H1 (cell line): Measurements from ENCODE around the gene HSPBP1. TPM values are rescaled to one million over a fixed set of nuclear protein-coding genes. Genes with fewer than 3 reads are reported as not detected.

Source experiments
- CTCF ChIA-PET: fragments of 300-600 bp; sonication (Branson Sonifier 250); formaldehyde crosslinking; loops from one replicate; lab custom pipeline; 2021; ENCODE audit not compliant: partially characterized antibody; lab: Charles Lee
- POLR2A ChIA-PET: fragments of 300-600 bp; sonication (Branson Sonifier 250); formaldehyde crosslinking; loops from one replicate; lab custom pipeline; 2021; ENCODE audit warnings: inconsistent platforms; ENCODE audit not compliant: partially characterized antibody; lab: Charles Lee
- DNase-seq, 2 experiments: peaks; one replicate each; pipeline versions ENCODE4 v3.0.0 to v3.0.0-alpha.2; 2010 to 2022; ENCODE audit warnings: low spot score in 2 of 2, low read depth in 1 of 2, mixed read lengths in 1 of 2
- FAIRE-seq: peaks from 2 replicates; lab custom pipeline; 2011; peaks lifted over from hg19 to GRCh38; lab: Jason Lieb, UNC
- H2AFZ ChIP-seq: 2 replicates; pipeline ENCODE4 v1.8.1; 2012; ENCODE audit warnings: low read length, inconsistent platforms
- H2AK5ac ChIP-seq: 2 replicates; pipeline ENCODE4 v1.6.1; 2013; ENCODE audit warnings: low read depth, low read length
- H2BK120ac ChIP-seq: replicated peaks from 2 replicates; pipeline ENCODE3; 2013; ENCODE audit warnings: low read depth, low read length, inconsistent platforms
- H2BK12ac ChIP-seq: 2 replicates; pipeline ENCODE4 v1.6.1; 2013; ENCODE audit warnings: low read depth, low read length
- H2BK15ac ChIP-seq: 2 replicates; pipeline ENCODE4 v1.6.1; 2013; ENCODE audit warnings: low read length
- H2BK20ac ChIP-seq: 2 replicates; pipeline ENCODE4 v1.6.1; 2013; ENCODE audit warnings: low read length
- H2BK5ac ChIP-seq: 2 replicates; pipeline ENCODE4 v1.6.1; 2013; ENCODE audit warnings: low read depth, low read length
- H3K14ac ChIP-seq: 2 replicates; pipeline ENCODE4 v1.6.1; 2013; ENCODE audit warnings: inconsistent platforms; ENCODE audit not compliant: insufficient read length
- H3K18ac ChIP-seq: 2 replicates; pipeline ENCODE4 v1.6.1; 2013; ENCODE audit warnings: low read length; ENCODE audit errors: extremely low read depth
- H3K23ac ChIP-seq: 2 replicates; pipeline ENCODE4 v1.6.1; 2013; ENCODE audit warnings: inconsistent platforms; ENCODE audit not compliant: insufficient read length
- H3K23me2 ChIP-seq: 2 replicates; pipeline ENCODE4 v1.6.1; 2013; ENCODE audit warnings: low read depth, low read length
- H3K27ac ChIP-seq: 2 replicates; pipeline ENCODE4 v1.6.1; 2011; ENCODE audit warnings: low read depth, low read length, inconsistent platforms
- H3K27me3 ChIP-seq, 4 experiments: replicated peaks in 1 of 4; 1 replicate in 1 of 4; 2 replicates in 3 of 4; pipeline versions ENCODE4 v1.6.1 to v1.8.1; 2011 to 2013; ENCODE audit warnings: low read length in 3 of 4, mild to moderate bottlenecking in 3 of 4, inconsistent platforms in 2 of 4, mixed read lengths in 2 of 4, moderate library complexity in 1 of 4; ENCODE audit not compliant: control insufficient read depth in 3 of 4, insufficient read depth in 3 of 4; ENCODE audit errors: extremely low read depth in 1 of 4
- H3K36me3 ChIP-seq, 4 experiments: 2 replicates each; pipeline versions ENCODE4 v1.6.1 to v1.8.1; 2011 to 2013; ENCODE audit warnings: mild to moderate bottlenecking in 4 of 4, low read length in 3 of 4, moderate library complexity in 2 of 4, control low read depth in 1 of 4, inconsistent platforms in 1 of 4; ENCODE audit not compliant: insufficient read depth in 4 of 4, control insufficient read depth in 2 of 4
- H3K4ac ChIP-seq: replicated peaks from 2 replicates; pipeline ENCODE3; 2013; ENCODE audit warnings: low read length, low read depth, mixed read lengths, inconsistent platforms; ENCODE audit not compliant: insufficient read length
- H3K4me1 ChIP-seq, 4 experiments: replicated peaks in 1 of 4; 1 replicate in 1 of 4; 2 replicates in 3 of 4; pipeline versions ENCODE4 v1.6.1 to v1.8.1; 2011 to 2013; ENCODE audit warnings: low read length in 3 of 4, inconsistent platforms in 2 of 4, mixed read lengths in 1 of 4; ENCODE audit not compliant: insufficient read depth in 4 of 4, control insufficient read depth in 3 of 4
- H3K4me2 ChIP-seq, 2 experiments: 2 replicates each; pipeline versions ENCODE4 v1.6.1 to v1.8.1; 2011 to 2013; ENCODE audit warnings: low read depth in 2 of 2, low read length in 2 of 2, control low read depth in 1 of 2, inconsistent platforms in 1 of 2, mild to moderate bottlenecking in 1 of 2; ENCODE audit not compliant: insufficient read depth in 1 of 2
- H3K4me3 ChIP-seq, 4 experiments: fragments of 200-600, 300-600 bp in 1 of 4; sonication (generic), shearing (Covaris generic), sonication (Bioruptor Twin) in 1 of 4; 2 replicates each; pipeline versions ENCODE4 v1.5.1 to v1.8.1; 2011 to 2016; ENCODE audit warnings: low read length in 4 of 4, low read depth in 3 of 4, control low read depth in 2 of 4, inconsistent platforms in 2 of 4, mild to moderate bottlenecking in 2 of 4, mixed read lengths in 1 of 4, moderate library complexity in 1 of 4; ENCODE audit not compliant: insufficient read depth in 2 of 4; ENCODE audit errors: extremely low read depth in 1 of 4
- H3K56ac ChIP-seq: replicated peaks from 2 replicates; pipeline ENCODE3; 2013; ENCODE audit warnings: low read depth, mild to moderate bottlenecking, mixed read lengths, low read length, inconsistent platforms; ENCODE audit not compliant: insufficient read length
- H3K79me1 ChIP-seq: 2 replicates; pipeline ENCODE4 v1.6.1; 2013; ENCODE audit warnings: low read depth, low read length, control low read depth
- H3K79me2 ChIP-seq, 2 experiments: 2 replicates each; pipeline versions ENCODE4 v1.6.1 to v1.8.1; 2012 to 2013; ENCODE audit warnings: low read length in 2 of 2, mild to moderate bottlenecking in 2 of 2, inconsistent platforms in 1 of 2; ENCODE audit not compliant: insufficient read depth in 2 of 2, control insufficient read depth in 1 of 2
- H3K9ac ChIP-seq, 4 experiments: replicated peaks in 1 of 4; 1 replicate in 1 of 4; 2 replicates in 3 of 4; pipeline versions ENCODE4 v1.6.1 to v1.8.1; 2011 to 2013; ENCODE audit warnings: low read depth in 3 of 4, low read length in 3 of 4, control low read depth in 2 of 4, mild to moderate bottlenecking in 2 of 4, moderate library complexity in 2 of 4, inconsistent platforms in 1 of 4; ENCODE audit errors: extremely low read depth in 1 of 4
- H3K9me3 ChIP-seq, 2 experiments: 2 replicates each; pipeline versions ENCODE4 v1.6.1 to v1.8.1; 2012 to 2013; ENCODE audit warnings: mild to moderate bottlenecking in 2 of 2, moderate library complexity in 2 of 2, control low read depth in 1 of 2, inconsistent platforms in 1 of 2, low read depth in 1 of 2, low read length in 1 of 2, mixed read lengths in 1 of 2; ENCODE audit not compliant: insufficient read depth in 2 of 2
- H4K20me1 ChIP-seq, 2 experiments: replicated peaks in 1 of 2; 2 replicates each; pipeline versions ENCODE3 to v1.8.1; 2011 to 2013; ENCODE audit warnings: inconsistent platforms in 2 of 2, low read length in 2 of 2, mild to moderate bottlenecking in 1 of 2; ENCODE audit not compliant: insufficient read depth in 2 of 2, control insufficient read depth in 1 of 2
- H4K5ac ChIP-seq: 2 replicates; pipeline ENCODE4 v1.6.1; 2013; ENCODE audit warnings: low read length, low read depth, mixed read lengths, inconsistent platforms; ENCODE audit not compliant: insufficient read length
- H4K8ac ChIP-seq: 2 replicates; pipeline ENCODE4 v1.8.0; 2013; ENCODE audit warnings: mild to moderate bottlenecking, moderate library complexity, low read length, inconsistent platforms; ENCODE audit not compliant: insufficient read depth; ENCODE audit errors: extremely low read depth
- H4K91ac ChIP-seq: replicated peaks from 2 replicates; pipeline ENCODE3; 2013; ENCODE audit warnings: low read length, mixed read lengths, inconsistent platforms; ENCODE audit not compliant: insufficient read length
- WGBS, 2 experiments: shearing (Covaris generic) in 1 of 2; methylation state at CpG; one replicate each; pipeline versions ENCODE4 v1.1.6 to v1.1.7; 2013 to 2015; ENCODE audit warnings: low lambda C conversion rate in 2 of 2, mixed read lengths in 2 of 2, inconsistent platforms in 1 of 2, low coverage in 1 of 2, missing lambda C conversion rate in 1 of 2; ENCODE audit not compliant: insufficient replicate concordance in 2 of 2, insufficient coverage in 1 of 2, insufficient read length in 1 of 2; ENCODE audit errors: extremely low coverage in 1 of 2, missing lambda C conversion rate in 1 of 2; 5-methylcytosine and 5-hydroxymethylcytosine counted together
- polyA plus RNA-seq, 7 experiments: library from polyadenylated mRNA; depleted of rRNA in 3 of 7; stranded (reverse) in 5 of 7; unstranded in 2 of 7; fragments of >200 nt in 5 of 7; fragments of 200-250 nt in 2 of 7; gene quantifications; 1 replicate in 5 of 7; 2 replicates in 1 of 7; 4 replicates in 1 of 7; pipeline versions ENCODE4 v1.2.1 to v1.2.3, GENCODE V29; 2011 to 2013; ENCODE audit warnings: missing spikeins in 2 of 7, mixed read lengths in 2 of 7
- total RNA-seq: library from RNA; stranded (reverse); fragmentation: NEBNext Ultra II Directional; extraction: Animal tissue kit (Norgen Biotek cat#: 25700); gene quantifications from 2 replicates; pipeline ENCODE4 v1.2.1, GENCODE V29; 2021
- TF ChIP-seq, protein P1 (sequence below): IDR thresholded peaks from 2 replicates; pipeline ENCODE4 v1.6.1; 2011; ENCODE audit warnings: low read depth, mild to moderate bottlenecking, low read length; ENCODE audit not compliant: insufficient read depth

The HSPBP1 gene
- total and polyA plus RNA-seq, 2 of the 8 experiments (the other 6 are each of a cell fraction or from before 2014, with no cell fraction given) = 63.4 to 100 TPM

GRCh38 chr19:55277494-55277893, 2.4 kb downstream of the HSPBP1 start:
- H4K8ac ChIP-seq = no peak overlapping the region
- CTCF ChIA-PET = interaction anchor here (0.5 to 1.8 kb wide), 9 partner anchors 12 to 797 kb away, joined by 3 to 5 read pairs (median 4); no protein-coding TSS in a partner anchor
- H2BK5ac ChIP-seq = no peak overlapping the region
- FAIRE-seq (no peak), DNase-seq (no peak)
- H2BK12ac ChIP-seq = no peak overlapping the region
- no peaks in the 10 kb centered on the region for H3K9me3 ChIP-seq
- H4K91ac ChIP-seq = no peak overlapping the region
- no peaks in the 10 kb centered on the region for H3K27me3 ChIP-seq
- H3K36me3 ChIP-seq = peaks cover 0 to 9% (median 5%) of the 10 kb centered on the region in 4 experiments; a peak in 5 of 8 replicates
- peaks cover 3 to 14% (median 4%) of the 10 kb centered on the region in 4 experiments for H3K4me1 ChIP-seq
- H2BK120ac ChIP-seq = no peak overlapping the region
- no peak overlapping the region for H3K4me3 ChIP-seq
- H3K23me2 ChIP-seq = peaks cover 9% of the 10 kb centered on the region; the same call in 1 of the 2 replicates
- H3K23ac ChIP-seq = no peak overlapping the region
- peaks cover 3 to 6% of the 10 kb centered on the region in 2 experiments; a peak in 3 of 4 replicates for H3K79me2 ChIP-seq
- POLR2A ChIA-PET = interaction anchor here (0.6 to 2.5 kb wide), 6 partner anchors 14 to 160 kb away, joined by 3 to 10 read pairs (median 4); partner anchors contain the start of gene PPP6R1
- H4K5ac ChIP-seq = no peak overlapping the region
- no peak overlapping the region for H3K18ac ChIP-seq
- no peak overlapping the region for H3K56ac ChIP-seq
- H2BK20ac ChIP-seq = no peak overlapping the region
- H3K14ac ChIP-seq = no peak overlapping the region
- H3K27ac ChIP-seq = no peak overlapping the region
- TF ChIP-seq, protein P1, sequence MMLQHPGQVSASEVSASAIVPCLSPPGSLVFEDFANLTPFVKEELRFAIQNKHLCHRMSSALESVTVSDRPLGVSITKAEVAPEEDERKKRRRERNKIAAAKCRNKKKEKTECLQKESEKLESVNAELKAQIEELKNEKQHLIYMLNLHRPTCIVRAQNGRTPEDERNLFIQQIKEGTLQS = no peak
- peaks cover 3 to 4% of the 10 kb centered on the region in 2 experiments for H4K20me1 ChIP-seq
- no peak overlapping the region for H2AFZ ChIP-seq
- H2BK15ac ChIP-seq = no peak overlapping the region
- no peak overlapping the region for H3K4me2 ChIP-seq
- no peak overlapping the region for H3K4ac ChIP-seq
- H3K79me1 ChIP-seq = peaks cover 7% of the 10 kb centered on the region; the same call in 1 of the 2 replicates
- no peak overlapping the region for H2AK5ac ChIP-seq
- 92% methylated on average over 17 of the region's 17 CpGs; no CpG with 5 or more reads in 1 of the 2 experiments for WGBS, 2 experiments
- no peak overlapping the region for H3K9ac ChIP-seq
